ENCODE data around the gene CDK14. TPM values are rescaled to one million over a fixed set of nuclear protein-coding genes. Genes with fewer than 3 reads are reported as not detected.

CDK14 gene
- total and polyA plus RNA-seq, 9 donors = 12.6 to 54.1 (median 43.8) TPM

GRCh38 chr7:91109200-91109599 lies 513.1 kb downstream of the CDK14 start:
- H3K27me3 ChIP-seq = no peaks in the 10 kb centered on the region
- DNase-seq = no peak
- no peak overlapping the region for H3K4me3 ChIP-seq
- intact Hi-C loops (cut with DNase I) = no loop called here
- H3K36me3 ChIP-seq = no peaks in the 10 kb centered on the region
- H3K4me1 ChIP-seq (ENCODE audit: insufficient read depth) = no peaks in the 10 kb centered on the region
- H3K9me3 ChIP-seq = no peaks in the 10 kb centered on the region
- 95 to 97% (median 97%) methylated on average over 3 of the region's 3 CpGs for WGBS, 3 donors
- no peak overlapping the region for H3K27ac ChIP-seq
- no peak for TF ChIP-seq POLR2A (IDR thresholded peaks at IDR 0.05)

- TF ChIP-seq EP300 (IDR thresholded peaks at IDR 0.05) (no peak), CTCF (IDR thresholded peaks at IDR 0.05) (no peak), POLR2A (IDR thresholded peaks at IDR 0.05) (no peak)
- Histone ChIP-seq H3K4me1 (ENCODE audit: insufficient read depth) (no peaks in the 10 kb centered on the region), H3K4me3 (no peak overlapping the region), H3K27ac (no peak overlapping the region), H3K27me3 (no peaks in the 10 kb centered on the region), H3K36me3 (no peaks in the 10 kb centered on the region), H3K9me3 (no peaks in the 10 kb centered on the region)
- DNase-seq = no peak
- 14 to 18% (median 15%) methylated on average over 2 of the region's 2 CpGs for WGBS, 3 donors
- intact Hi-C loops (cut with DNase I) = no loop called here
Observed at GRCh38 chr7:91112902-91113341, 516.8 kb downstream of the CDK14 start.

- Histone ChIP-seq H3K36me3 (no peaks in the 10 kb centered on the region), H3K27me3 (no peaks in the 10 kb centered on the region), H3K27ac (no peak overlapping the region), H3K9me3 (no peaks in the 10 kb centered on the region), H3K4me3 (no peak overlapping the region), H3K4me1 (ENCODE audit: insufficient read depth) (no peaks in the 10 kb centered on the region)
- intact Hi-C loops (cut with DNase I) = no loop called here
- WGBS, 3 donors = 27 to 46% (median 28%) methylated on average over 6 of the region's 6 CpGs
- DNase-seq = no peak
- no peak for TF ChIP-seq CTCF (IDR thresholded peaks at IDR 0.05)
- no peak for TF ChIP-seq POLR2A (IDR thresholded peaks at IDR 0.05)
- no peak for TF ChIP-seq EP300 (IDR thresholded peaks at IDR 0.05)
Observed at GRCh38 chr7:91114232-91114631, 518.1 kb downstream of the CDK14 start.

- Histone ChIP-seq H3K9me3 (no peaks in the 10 kb centered on the region), H3K36me3 (no peaks in the 10 kb centered on the region), H3K27ac (no peak overlapping the region), H3K4me1 (ENCODE audit: insufficient read depth) (peaks cover 3% of the 10 kb centered on the region), H3K4me3 (no peak overlapping the region), H3K27me3 (no peaks in the 10 kb centered on the region)
- TF ChIP-seq EP300 (IDR thresholded peaks at IDR 0.05) = no peak
- no peak for TF ChIP-seq CTCF (IDR thresholded peaks at IDR 0.05)
- TF ChIP-seq POLR2A (IDR thresholded peaks at IDR 0.05) = no peak
- no peak for DNase-seq
- intact Hi-C loops (cut with DNase I) = no loop called here
- WGBS, 3 donors = 82 to 87% (median 86%) methylated on average over 8 of the region's 8 CpGs
Observed at GRCh38 chr7:91126762-91127161, 530.6 kb downstream of the CDK14 start.

- no peak for DNase-seq
- Histone ChIP-seq H3K27me3 (no peaks in the 10 kb centered on the region), H3K4me3 (no peak overlapping the region), H3K4me1 (ENCODE audit: insufficient read depth) (peaks cover 3% of the 10 kb centered on the region), H3K9me3 (no peaks in the 10 kb centered on the region), H3K36me3 (no peaks in the 10 kb centered on the region), H3K27ac (no peak overlapping the region)
- TF ChIP-seq POLR2A (IDR thresholded peaks at IDR 0.05) (no peak), CTCF (IDR thresholded peaks at IDR 0.05) (no peak), EP300 (IDR thresholded peaks at IDR 0.05) (no peak)
- intact Hi-C loops (cut with DNase I) = no loop called here
- 67 to 76% (median 75%) methylated on average over 5 of the region's 5 CpGs for WGBS, 3 donors
Observed at GRCh38 chr7:91127325-91127724, 531.2 kb downstream of the CDK14 start.

Data from ovary (tissue), 9 donors.